K562 (cell line): ENCODE results near the gene PAPSS2. TPM values are rescaled to one million over a fixed set of nuclear protein-coding genes. Genes with fewer than 3 reads are reported as not detected.
"Not testable (repeated sequence)": the region's sequence is repeated elsewhere in the genome, so short reads cannot be mapped to it uniquely, and the experiment has no call there.

Experiments used
- ATAC-seq: fragments of 200-7000 bp; cut with Tn5 transposase; 3 replicates; pipeline ENCODE4 v1.9.1; 2020; ENCODE audit warnings: moderate library complexity
- BruUV-seq: library from RNA; stranded (reverse); fragments of 400-500 nt; replicated peaks from 2 replicates; lab custom pipeline; 2021; lab: Mats Ljungman, UMichigan
- CTCF ChIA-PET: fragments of 300-600 bp; formaldehyde crosslinking; extraction: SDS; loops from one replicate; lab custom pipeline; 2021; ENCODE audit warnings: low intra/inter-chr PET ratio; lab: Yijun Ruan, JAX
- POLR2A ChIA-PET: fragments of 300-600, 350-650 bp; sonication (Branson Sonifier 250); formaldehyde crosslinking; extraction: SDS; loops from one replicate; lab custom pipeline; 2021; ENCODE audit warnings: antibody characterized with exemption, inconsistent platforms; lab: Yijun Ruan, JAX
- DNase-seq, 4 experiments: peaks; one replicate each; pipeline versions ENCODE4 v3.0.0 to v3.0.0-alpha.2; 2011 to 2018; ENCODE audit warnings: low spot score in 3 of 4, mixed read lengths in 3 of 4; ENCODE audit errors: extremely low read depth in 1 of 4
- FAIRE-seq: peaks from 2 replicates; lab custom pipeline; 2011; peaks lifted over from hg19 to GRCh38; lab: Jason Lieb, UNC
- H2AFZ ChIP-seq: 2 replicates; pipeline ENCODE4 v1.6.0; 2011; ENCODE audit warnings: low read depth, low read length, control low read depth, inconsistent platforms
- H3K27ac ChIP-seq: fragments of 200-600 bp; 3 replicates; pipeline ENCODE4 v1.8.0; 2011; ENCODE audit warnings: low read depth, mild to moderate bottlenecking, control low read depth, inconsistent platforms, low read length, moderate library complexity, mixed read lengths; ENCODE audit errors: extremely low read depth
- H3K27me3 ChIP-seq, 2 experiments: fragments of 300-600 bp in 1 of 2; 2 replicates in 1 of 2; 3 replicates in 1 of 2; pipeline versions ENCODE4 v1.6.0 to v1.8.0; 2011; ENCODE audit warnings: inconsistent platforms in 2 of 2, low read length in 2 of 2, mild to moderate bottlenecking in 1 of 2, mixed read lengths in 1 of 2, moderate library complexity in 1 of 2; ENCODE audit not compliant: control insufficient read depth in 2 of 2, insufficient read depth in 2 of 2
- H3K36me3 ChIP-seq: fragments of 300-600 bp; 3 replicates; pipeline ENCODE4 v1.8.0; 2011; ENCODE audit warnings: mild to moderate bottlenecking, low read length, inconsistent platforms; ENCODE audit not compliant: control insufficient read depth, insufficient read depth
- H3K4me1 ChIP-seq, 2 experiments: fragments of 200-600 bp in 1 of 2; replicated peaks in 1 of 2; 2 replicates in 1 of 2; 3 replicates in 1 of 2; pipeline versions ENCODE4 v1.5.1 to v1.8.0; 2011; ENCODE audit warnings: inconsistent platforms in 2 of 2, low read length in 2 of 2, mild to moderate bottlenecking in 1 of 2, mixed read lengths in 1 of 2, moderate library complexity in 1 of 2; ENCODE audit not compliant: control insufficient read depth in 2 of 2, insufficient read depth in 2 of 2
- H3K4me2 ChIP-seq: 2 replicates; pipeline ENCODE4 v1.6.1; 2011; ENCODE audit warnings: low read length, control low read depth, inconsistent platforms, mixed read lengths; ENCODE audit not compliant: insufficient read depth
- H3K4me3 ChIP-seq: fragments of 200-600 bp; sonication (generic), shearing (Covaris generic); 2 replicates; pipeline ENCODE4 v1.5.1; 2016; ENCODE audit warnings: control low read depth, inconsistent platforms
- H3K79me2 ChIP-seq: fragments of 200-600 bp; 3 replicates; pipeline ENCODE4 v1.8.0; 2011; ENCODE audit warnings: low read length, inconsistent platforms; ENCODE audit not compliant: control insufficient read depth, insufficient read depth
- H3K9ac ChIP-seq, 2 experiments: 2 replicates each; pipeline versions ENCODE4 v1.6.0 to v1.6.1; 2011; ENCODE audit warnings: low read depth in 2 of 2, low read length in 2 of 2, control low read depth in 1 of 2, inconsistent platforms in 1 of 2, mild to moderate bottlenecking in 1 of 2, mixed read lengths in 1 of 2; ENCODE audit not compliant: insufficient read depth in 1 of 2
- H3K9me1 ChIP-seq: one replicate; pipeline ENCODE4 v1.6.0; 2011; ENCODE audit warnings: inconsistent platforms, mild to moderate bottlenecking, low read length, moderate library complexity; ENCODE audit not compliant: control insufficient read depth, insufficient read depth
- H3K9me3 ChIP-seq: replicated peaks from 2 replicates; pipeline ENCODE4 v1.5.1; 2011; ENCODE audit warnings: low read depth, low read length, inconsistent platforms; ENCODE audit not compliant: control insufficient read depth, insufficient read depth
- H4K20me1 ChIP-seq: replicated peaks from 2 replicates; pipeline ENCODE4 v1.6.1; 2011; ENCODE audit warnings: low read length, inconsistent platforms, mixed read lengths; ENCODE audit not compliant: control insufficient read depth, insufficient read depth
- ATF3 ChIP-seq, 2 experiments: fragments of 450-650 bp in 1 of 2; sonication (generic) in 1 of 2; formaldehyde crosslinking in 1 of 2; IDR thresholded peaks in 1 of 2; conservative IDR thresholded peaks in 1 of 2; 2 replicates each; pipeline versions ENCODE4 v1.6.1 to v1.8.1; 2016 to 2023; ENCODE audit warnings: mild to moderate bottlenecking in 2 of 2, moderate library complexity in 2 of 2, inconsistent platforms in 1 of 2, missing genetic modification reagents in 1 of 2
- CEBPB ChIP-seq: fragments of 450-650 bp; IDR thresholded peaks from 2 replicates; pipeline ENCODE4 v1.6.1; 2016; ENCODE audit warnings: missing genetic modification characterization, missing compliant biosample characterization
- CEBPG ChIP-seq, 3 experiments: fragments of 200-800 bp in 1 of 3; sonication (Bioruptor generic) in 1 of 3; sonication (generic) in 1 of 3; formaldehyde crosslinking in 1 of 3; IDR thresholded peaks in 2 of 3; conservative IDR thresholded peaks in 1 of 3; 2 replicates each; pipeline versions ENCODE4 v1.6.1 to v1.8.0; 2016 to 2022; ENCODE audit warnings: missing compliant biosample characterization in 2 of 3, missing genetic modification characterization in 2 of 3, mild to moderate bottlenecking in 1 of 3, missing genetic modification reagents in 1 of 3
- IRF9 ChIP-seq: fragments of 450-650 bp; IDR thresholded peaks from 2 replicates; pipeline ENCODE4 v1.6.1; 2016; ENCODE audit warnings: missing biosample characterization, missing genetic modification characterization
- WGBS: fragments of 100-300 bp; shearing (Covaris generic); methylation state at CpG from one replicate; pipeline ENCODE4 v1.1.6; 2016; ENCODE audit warnings: low coverage, mixed read lengths; ENCODE audit not compliant: insufficient coverage; ENCODE audit errors: missing lambda C conversion rate; 5-methylcytosine and 5-hydroxymethylcytosine counted together
- in situ Hi-C: fragments of 300-500 bp; cut with MboI; formaldehyde crosslinking; loops from 4 replicates; pipeline ENCODE4 v1.15.0; 2018; ENCODE audit warnings: inconsistent platforms, mixed read lengths
- intact Hi-C: fragments of 100-400 bp; cut with micrococcal nuclease; formaldehyde crosslinking; loops from 2 replicates; pipeline ENCODE4 v1.14.2; 2022
- polyA plus RNA-seq, 8 experiments: library from polyadenylated mRNA; depleted of rRNA in 4 of 8; stranded (reverse) in 5 of 8; unstranded in 3 of 8; fragments of >200 nt; fragmentation: Nextera tagmentation in 2 of 8; fragmentation: Illumina TruSeq in 1 of 8; extraction: Ambion mirVana in 2 of 8; extraction: Trizol in 1 of 8; gene quantifications; 2 replicates each; pipeline versions ENCODE4 v1.2.1 to v1.2.3, GENCODE V29; 2011 to 2014; ENCODE audit warnings: inconsistent platforms in 1 of 8, missing spikeins in 1 of 8
- total RNA-seq, 7 experiments: library from RNA; depleted of rRNA in 6 of 7; stranded (reverse); fragments of >200 nt in 6 of 7; fragmentation: Illumina TruSeq in 2 of 7; extraction: Trizol in 2 of 7; gene quantifications; 2 replicates each; pipeline versions ENCODE4 v1.2.1 to v1.2.3, GENCODE V29; 2011 to 2021; ENCODE audit warnings: low replicate concordance in 1 of 7

PAPSS2 gene
- total and polyA plus RNA-seq, 9 of the 15 experiments (the other 6 are each of a cell fraction or from before 2014, with no cell fraction given), result 0.01 to 0.29 TPM; not detected in 7

GRCh38 chr10:87742992-87743610 lies 83.4 kb downstream of the PAPSS2 start:
- H3K27me3 ChIP-seq; H3K9ac ChIP-seq; intact Hi-C loops; CTCF ChIA-PET; H3K9me3 ChIP-seq; H4K20me1 ChIP-seq; H3K79me2 ChIP-seq; in situ Hi-C loops; DNase-seq; H3K36me3 ChIP-seq; H3K4me2 ChIP-seq; H2AFZ ChIP-seq; H3K4me3 ChIP-seq; POLR2A ChIA-PET; FAIRE-seq; BruUV-seq; H3K9me1 ChIP-seq; TF ChIP-seq ATF3 (CRISPR knock-in tag; conservative IDR thresholded peaks at IDR 0.05): not testable (repeated sequence)
- WGBS, result 14% methylated on average over 11 of the region's 18 CpGs
- TF ChIP-seq IRF9 (tag), result peak; percentile 64
- peak; percentile 97 for TF ChIP-seq CEBPB (tag)
- peak; percentile 90 for TF ChIP-seq CEBPG (CRISPR knock-in tag; IDR thresholded peaks at IDR 0.05)
- peak; percentile 91 to 94 for TF ChIP-seq CEBPG (tag; conservative IDR thresholded peaks at IDR 0.05 in 1 of 2, IDR thresholded peaks at IDR 0.05 in 1 of 2)
- TF ChIP-seq ATF3 (IDR thresholded peaks at IDR 0.05), result 0 out of 2 replicates have a peak, but pooled peaks have one; percentile 13
- TF ChIP-seq, all 486 proteins: peak for 4; not testable (repeated sequence) for 482
- H3K27ac ChIP-seq, ATAC-seq, H3K4me1 ChIP-seq: not testable (repeated sequence)
